GM12891 (cell line): ENCODE data around the gene ZNF282.

ENCODE experiments used
- DNase-seq: peaks from one replicate; pipeline ENCODE4 v3.0.0; 2011; ENCODE audit warnings: low spot score; ENCODE audit not compliant: insufficient read length
- FAIRE-seq: peaks from 2 replicates; lab custom pipeline; 2011; peaks lifted over from hg19 to GRCh38; lab: Jason Lieb, UNC
- PAX5 ChIP-seq: IDR thresholded peaks from 2 replicates; pipeline ENCODE4 v1.6.1; 2011; ENCODE audit warnings: low read length, moderate library complexity, mild to moderate bottlenecking; ENCODE audit not compliant: insufficient read depth, severe bottlenecking
- POLR2A ChIP-seq: IDR thresholded peaks from 2 replicates; pipeline ENCODE4 v1.6.1; 2011; ENCODE audit warnings: low read depth, low read length, control low read depth
- POLR2AphosphoS5 ChIP-seq: IDR thresholded peaks from 2 replicates; pipeline ENCODE4 v1.6.1; 2011; ENCODE audit warnings: low read depth, low read length, control low read depth
- POU2F2 ChIP-seq: IDR thresholded peaks from 2 replicates; pipeline ENCODE4 v1.6.1; 2011; ENCODE audit warnings: low read depth, mild to moderate bottlenecking, control low read depth, low read length, moderate library complexity
- SPI1 ChIP-seq: IDR thresholded peaks from 2 replicates; pipeline ENCODE4 v1.6.1; 2011; ENCODE audit warnings: low read depth, low read length, control low read depth
- TAF1 ChIP-seq: IDR thresholded peaks from 2 replicates; pipeline ENCODE4 v1.6.1; 2011; ENCODE audit warnings: low read depth, low read length, control low read depth

Gene ZNF282

GRCh38 chr7:149202831-149203231, 7.5 kb downstream of the ZNF282 start:
- FAIRE-seq (no peak), DNase-seq (no peak)
- TF ChIP-seq PAX5 (no peak), POU2F2 (no peak), SPI1 (no peak), POLR2A (no peak), POLR2AphosphoS5 (no peak)

GRCh38 chr7:149205690-149206381, 10.5 kb downstream of the ZNF282 start:
- DNase-seq = no peak
- FAIRE-seq = no peak
- TF ChIP-seq PAX5 (no peak), POLR2AphosphoS5 (no peak), TAF1 (no peak), POU2F2 (no peak), SPI1 (no peak), POLR2A (no peak)

GRCh38 chr7:149207324-149208035, 12.1 kb downstream of the ZNF282 start:
- DNase-seq = no peak
- TF ChIP-seq POU2F2 = no peak
- no peak for TF ChIP-seq POLR2A
- TF ChIP-seq PAX5 = no peak
- no peak for TF ChIP-seq SPI1
- TF ChIP-seq POLR2AphosphoS5 = no peak

GRCh38 chr7:149209518-149210269, 14.3 kb downstream of the ZNF282 start:
- no peak for TF ChIP-seq POLR2A
- TF ChIP-seq POLR2AphosphoS5 = no peak
- TF ChIP-seq TAF1 = no peak
- TF ChIP-seq SPI1 = no peak
- no peak for TF ChIP-seq POU2F2
- TF ChIP-seq PAX5 = no peak
- peak; percentile 58 for DNase-seq
- FAIRE-seq = peak; percentile 47

More at GRCh38 chr7:149207324-149208035, 12.1 kb downstream of the ZNF282 start:
- no peak for FAIRE-seq

- DNase-seq (no peak), FAIRE-seq (no peak)
- TF ChIP-seq POLR2AphosphoS5 (no peak), TAF1 (no peak), POU2F2 (no peak)
Measured at GRCh38 chr7:149210551-149210950, 15.2 kb downstream of the ZNF282 start.

GRCh38 chr7:149214020-149214720, 18.8 kb downstream of the ZNF282 start:
- FAIRE-seq (no peak), DNase-seq (no peak)
- TF ChIP-seq POU2F2 (no peak), POLR2A (no peak), SPI1 (no peak), PAX5 (no peak), POLR2AphosphoS5 (no peak), TAF1 (no peak)

GRCh38 chr7:149216402-149216801, 21.1 kb downstream of the ZNF282 start:
- no peak for DNase-seq
- no peak for TF ChIP-seq SPI1
- no peak for TF ChIP-seq TAF1
- no peak for TF ChIP-seq POLR2AphosphoS5
- TF ChIP-seq POLR2A = no peak
- no peak for TF ChIP-seq POU2F2
- no peak for TF ChIP-seq PAX5
- FAIRE-seq = no peak

GRCh38 chr7:149217570-149217969, 22.2 kb downstream of the ZNF282 start:
- FAIRE-seq = no peak
- DNase-seq = no peak
- TF ChIP-seq POLR2AphosphoS5 (no peak), POU2F2 (no peak), TAF1 (no peak), POLR2A (no peak)
